Measurements from ENCODE around the gene FAM50B. TPM values are rescaled to one million over a fixed set of nuclear protein-coding genes. Genes with fewer than 3 reads are reported as not detected.

The FAM50B gene
- total and polyA plus RNA-seq, 2 donors (not counting 1 experiment from before 2014, with no cell fraction given) = 4.2 to 9.8 TPM

DNA sequence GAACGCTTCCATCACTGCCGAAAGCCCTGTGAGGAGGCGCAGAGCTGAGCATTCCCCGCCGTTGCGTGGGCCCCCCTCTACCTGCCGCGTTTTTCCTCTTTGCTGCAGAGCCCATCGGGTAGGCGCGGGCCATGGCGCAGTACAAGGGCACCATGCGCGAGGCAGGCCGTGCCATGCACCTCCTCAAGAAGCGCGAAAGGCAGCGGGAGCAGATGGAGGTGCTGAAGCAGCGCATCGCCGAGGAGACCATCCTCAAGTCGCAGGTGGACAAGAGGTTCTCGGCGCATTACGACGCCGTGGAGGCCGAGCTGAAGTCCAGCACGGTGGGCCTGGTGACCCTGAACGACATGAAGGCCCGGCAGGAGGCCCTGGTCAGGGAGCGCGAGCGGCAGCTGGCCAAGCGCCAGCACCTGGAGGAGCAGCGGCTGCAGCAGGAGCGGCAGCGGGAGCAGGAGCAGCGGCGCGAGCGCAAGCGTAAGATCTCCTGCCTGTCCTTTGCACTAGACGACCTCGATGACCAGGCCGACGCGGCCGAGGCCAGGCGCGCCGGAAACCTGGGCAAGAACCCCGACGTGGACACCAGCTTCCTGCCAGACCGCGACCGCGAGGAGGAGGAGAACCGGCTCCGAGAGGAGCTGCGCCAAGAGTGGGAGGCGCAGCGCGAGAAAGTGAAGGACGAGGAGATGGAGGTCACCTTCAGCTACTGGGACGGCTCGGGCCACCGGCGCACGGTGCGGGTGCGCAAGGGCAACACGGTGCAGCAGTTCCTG lies 693 bp downstream of the FAM50B start:
- intact Hi-C loops (cut with micrococcal nuclease) = loop anchor here (1.0 to 5.0 kb wide), 6 partner anchors 48 to 168 kb away; no protein-coding TSS in a partner anchor
- no peaks in the 10 kb centered on the region for H3K9me3 Mint-ChIP-seq (ENCODE audit: insufficient read depth)
- H3K36me3 ChIP-seq (replicated peaks in 1 of 2; ENCODE audit: control extremely low read depth in 1 of 2, control insufficient read depth in 1 of 2, extremely low read depth in 1 of 2, insufficient read depth in 2 of 2, low read length in 1 of 2) = no peaks in the 10 kb centered on the region
- ChIA-PET POLR2A (interaction anchor here (0.6 to 1.6 kb wide), 7 partner anchors 91 to 171 kb away, joined by 3 to 13 read pairs (median 5); partner anchors contain the start of gene PXDC1), CTCF (interaction anchor here (1.0 to 4.8 kb wide), 17 partner anchors 12 to 1283 kb away, joined by 3 to 82 read pairs (median 5); partner anchors contain the start of gene ECI2)
- peak overlapping the region; percentile 67 for H2AFZ ChIP-seq (ENCODE audit: insufficient read depth, low read depth, low read length, poor library complexity, severe bottlenecking)
- TF ChIP-seq, protein P1, sequence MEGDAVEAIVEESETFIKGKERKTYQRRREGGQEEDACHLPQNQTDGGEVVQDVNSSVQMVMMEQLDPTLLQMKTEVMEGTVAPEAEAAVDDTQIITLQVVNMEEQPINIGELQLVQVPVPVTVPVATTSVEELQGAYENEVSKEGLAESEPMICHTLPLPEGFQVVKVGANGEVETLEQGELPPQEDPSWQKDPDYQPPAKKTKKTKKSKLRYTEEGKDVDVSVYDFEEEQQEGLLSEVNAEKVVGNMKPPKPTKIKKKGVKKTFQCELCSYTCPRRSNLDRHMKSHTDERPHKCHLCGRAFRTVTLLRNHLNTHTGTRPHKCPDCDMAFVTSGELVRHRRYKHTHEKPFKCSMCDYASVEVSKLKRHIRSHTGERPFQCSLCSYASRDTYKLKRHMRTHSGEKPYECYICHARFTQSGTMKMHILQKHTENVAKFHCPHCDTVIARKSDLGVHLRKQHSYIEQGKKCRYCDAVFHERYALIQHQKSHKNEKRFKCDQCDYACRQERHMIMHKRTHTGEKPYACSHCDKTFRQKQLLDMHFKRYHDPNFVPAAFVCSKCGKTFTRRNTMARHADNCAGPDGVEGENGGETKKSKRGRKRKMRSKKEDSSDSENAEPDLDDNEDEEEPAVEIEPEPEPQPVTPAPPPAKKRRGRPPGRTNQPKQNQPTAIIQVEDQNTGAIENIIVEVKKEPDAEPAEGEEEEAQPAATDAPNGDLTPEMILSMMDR (IDR thresholded peaks at IDR 0.05) = no peak
- peaks cover 21% of the 10 kb centered on the region for H3K4me1 Mint-ChIP-seq
- H3K27ac Mint-ChIP-seq = peak overlapping the region; percentile 88
- no peaks in the 10 kb centered on the region for H3K79me2 ChIP-seq (ENCODE audit: control insufficient read depth, insufficient read depth, low read length)
- peak overlapping the region; percentile 90 for H3K4me3 Mint-ChIP-seq
- no peaks in the 10 kb centered on the region for H3K27me3 Mint-ChIP-seq
- H4K20me1 ChIP-seq (ENCODE audit: control insufficient read depth, insufficient read depth, low read length, poor library complexity, severe bottlenecking) = no peaks in the 10 kb centered on the region
- H3K4me2 ChIP-seq (replicated peaks; ENCODE audit: low read depth, low read length, poor library complexity, severe bottlenecking) = peak overlapping the region; percentile 77
- H3K9ac ChIP-seq (ENCODE audit: low read length) = peak overlapping the region; percentile 74
- H3K27ac ChIP-seq (ENCODE audit: low read length in 2 of 2) = peak overlapping the region; percentile 54 to 65
- WGBS (ENCODE audit: insufficient coverage) = 69% methylated on average over 73 of the region's 73 CpGs
- peak overlapping the region; percentile 11 to 66 (median 65) for H3K4me3 ChIP-seq (ENCODE audit: control extremely low read depth in 1 of 5, extremely low read depth in 1 of 5, insufficient read depth in 1 of 5, low read depth in 2 of 5, low read length in 4 of 5)
- H3K27me3 ChIP-seq (replicated peaks in 1 of 4; ENCODE audit: control extremely low read depth in 1 of 4, control insufficient read depth in 3 of 4, insufficient read depth in 4 of 4, low read length in 3 of 4) = no peaks in the 10 kb centered on the region
- H3K9me3 ChIP-seq (ENCODE audit: control extremely low read depth in 1 of 3, control insufficient read depth in 2 of 3, insufficient read depth in 1 of 3, low read length in 2 of 3) = peaks cover 0 to 21% (median 0%) of the 10 kb centered on the region in 3 donors
- DNase-seq (peak; percentile 17), ATAC-seq (ENCODE audit: low read depth) (no peak)
- peaks cover 6 to 21% of the 10 kb centered on the region in 2 donors for H3K4me1 ChIP-seq (ENCODE audit: control insufficient read depth in 2 of 2, insufficient read depth in 2 of 2, low read length in 2 of 2)

Measured in B cell (primary cell).